GM12878 (cell line): ENCODE measurements around the gene HJURP. TPM values are rescaled to one million over a fixed set of nuclear protein-coding genes. Genes with fewer than 3 reads are reported as not detected.

Experiments used
- ATAC-seq: fragments of 200-7000 bp; cut with Tn5 transposase; 3 replicates; pipeline ENCODE4 v1.9.1; 2020; ENCODE audit warnings: mild to moderate bottlenecking, moderate library complexity
- BruUV-seq: library from RNA; stranded (reverse); fragments of 400-500 nt; replicated peaks from 2 replicates; lab custom pipeline; 2021; lab: Mats Ljungman, UMichigan
- CTCF ChIA-PET: fragments of 300-600 bp; sonication (Branson Sonifier 250); formaldehyde crosslinking; extraction: SDS; loops from one replicate; lab custom pipeline; 2021; ENCODE audit warnings: inconsistent platforms; lab: Yijun Ruan, JAX
- POLR2A ChIA-PET: fragments of 350-600 bp; formaldehyde crosslinking; extraction: SDS; loops from one replicate; lab custom pipeline; 2021; ENCODE audit warnings: inconsistent platforms; lab: Charles Lee
- RAD21 ChIA-PET: fragments of 300-600 bp; sonication (Branson Sonifier 250); formaldehyde crosslinking; loops from one replicate; lab custom pipeline; 2023; ENCODE audit warnings: antibody characterized with exemption; ENCODE audit not compliant: unreplicated experiment; lab: Charles Lee
- SMC1A ChIA-PET: fragments of 300-600 bp; sonication (Branson Sonifier 250); formaldehyde crosslinking; loops from one replicate; lab custom pipeline; 2023; ENCODE audit not compliant: unreplicated experiment, uncharacterized antibody; lab: Charles Lee
- DNase-seq: peaks from one replicate; pipeline ENCODE4 v3.0.0-alpha.2; 2011; ENCODE audit warnings: low read depth, low spot score
- FAIRE-seq: peaks from 3 replicates; lab custom pipeline; 2011; peaks lifted over from hg19 to GRCh38; lab: Jason Lieb, UNC
- H2AFZ ChIP-seq: 2 replicates; pipeline ENCODE4 v1.6.0; 2011; ENCODE audit warnings: low read depth, low read length, control low read depth; ENCODE audit not compliant: control insufficient read depth
- H3K27ac ChIP-seq: 2 replicates; pipeline ENCODE4 v1.5.1; 2011; ENCODE audit warnings: control low read depth; ENCODE audit not compliant: control insufficient read depth, insufficient read depth
- H3K27me3 ChIP-seq, 2 experiments: replicated peaks in 1 of 2; 2 replicates each; pipeline versions ENCODE4 v1.6.0 to v1.6.1; 2011; ENCODE audit warnings: low read length in 1 of 2; ENCODE audit not compliant: control insufficient read depth in 2 of 2, insufficient read depth in 2 of 2
- H3K36me3 ChIP-seq, 2 experiments: 2 replicates each; pipeline ENCODE4 v1.5.1; 2011; ENCODE audit warnings: low read length in 1 of 2; ENCODE audit not compliant: control insufficient read depth in 2 of 2, insufficient read depth in 2 of 2
- H3K4me1 ChIP-seq: 2 replicates; pipeline ENCODE4 v1.6.1; 2011; ENCODE audit warnings: mild to moderate bottlenecking, low read length, moderate library complexity, mixed read lengths; ENCODE audit not compliant: control insufficient read depth, insufficient read depth
- H3K4me2 ChIP-seq: 2 replicates; pipeline ENCODE4 v1.6.0; 2011; ENCODE audit warnings: control low read depth; ENCODE audit not compliant: control insufficient read depth, insufficient read depth
- H3K4me3 ChIP-seq: fragments of 200-600 bp; sonication (generic); 2 replicates; pipeline ENCODE4 v1.5.1; 2016
- H3K79me2 ChIP-seq: 2 replicates; pipeline ENCODE4 v1.6.0; 2011; ENCODE audit warnings: low read length; ENCODE audit not compliant: control insufficient read depth, insufficient read depth
- H3K9ac ChIP-seq: 2 replicates; pipeline ENCODE4 v1.8.0; 2011; ENCODE audit warnings: low read length, control low read depth, mixed read lengths; ENCODE audit not compliant: control insufficient read depth, insufficient read depth
- H3K9me3 ChIP-seq: replicated peaks from 3 replicates; pipeline ENCODE4 v1.5.1; 2011; ENCODE audit warnings: mild to moderate bottlenecking, low read length; ENCODE audit not compliant: control insufficient read depth, insufficient read depth
- H4K20me1 ChIP-seq: 2 replicates; pipeline ENCODE4 v1.6.0; 2011; ENCODE audit not compliant: control insufficient read depth, insufficient read depth
- DPF2 ChIP-seq: fragments of 450-650 bp; IDR thresholded peaks from 2 replicates; pipeline ENCODE4 v1.6.1; 2017; ENCODE audit warnings: mild to moderate bottlenecking
- EZH2 ChIP-seq: IDR thresholded peaks from 2 replicates; pipeline ENCODE4 v1.6.1; 2012; ENCODE audit warnings: low read depth, mild to moderate bottlenecking, control low read depth, inconsistent platforms, low read length, borderline replicate concordance; ENCODE audit not compliant: control insufficient read depth
- MTA3 ChIP-seq: IDR thresholded peaks from 2 replicates; pipeline ENCODE4 v1.6.1; 2012; ENCODE audit warnings: low read length, inconsistent platforms, borderline replicate concordance
- PML ChIP-seq: IDR thresholded peaks from 2 replicates; pipeline ENCODE4 v1.6.1; 2012; ENCODE audit warnings: low read length, inconsistent platforms
- SMARCA5 ChIP-seq: fragments of 450-650 bp; IDR thresholded peaks from 2 replicates; pipeline ENCODE4 v1.6.1; 2017; ENCODE audit warnings: mild to moderate bottlenecking
- SP1 ChIP-seq: IDR thresholded peaks from one replicate; pipeline ENCODE4 v1.6.1; 2011; ENCODE audit warnings: low read depth, low read length
- TARDBP ChIP-seq: IDR thresholded peaks from 2 replicates; pipeline ENCODE4 v1.6.1; 2016; ENCODE audit warnings: borderline replicate concordance
- WGBS: methylation state at CpG from one replicate; pipeline ENCODE4 v1.1.6; 2016; ENCODE audit warnings: low lambda C conversion rate; ENCODE audit not compliant: insufficient replicate concordance, insufficient coverage; ENCODE audit errors: missing lambda C conversion rate; 5-methylcytosine and 5-hydroxymethylcytosine counted together
- in situ Hi-C: fragments of 300-500 bp; cut with MboI; formaldehyde crosslinking; loops from 9 replicates; pipeline ENCODE4 v1.14.3; 2018; ENCODE audit warnings: mixed read lengths
- intact Hi-C: fragments of 100-400 bp; cut with micrococcal nuclease; formaldehyde crosslinking; loops from one replicate; pipeline ENCODE4 v1.14.2; 2022; ENCODE audit not compliant: unreplicated experiment
- polyA plus RNA-seq, 11 experiments: library from polyadenylated mRNA; depleted of rRNA in 4 of 11; unstranded in 6 of 11; stranded (reverse) in 5 of 11; fragments of >200 nt; fragmentation: Nextera tagmentation in 4 of 11; fragmentation: Illumina TruSeq in 1 of 11; extraction: Ambion mirVana in 4 of 11; extraction: Trizol in 1 of 11; gene quantifications; 1 replicate in 1 of 11; 2 replicates in 10 of 11; pipeline versions ENCODE4 v1.2.1 to v1.2.3, GENCODE V29; 2011 to 2016; ENCODE audit warnings: inconsistent platforms in 2 of 11, missing spikeins in 2 of 11, low read depth in 1 of 11
- total RNA-seq, 4 experiments: library from RNA; depleted of rRNA in 3 of 4; stranded (reverse); fragments of >200 nt in 3 of 4; fragmentation: Illumina TruSeq in 1 of 4; extraction: Trizol in 1 of 4; gene quantifications; 2 replicates each; pipeline versions ENCODE4 v1.2.1 to v1.2.3, GENCODE V29; 2013 to 2021
- TF ChIP-seq, protein P1 (sequence below): fragments of 450-650 bp; IDR thresholded peaks from 2 replicates; pipeline ENCODE4 v1.6.1; 2017; ENCODE audit warnings: mild to moderate bottlenecking, moderate library complexity
- TF ChIP-seq, protein P2 (sequence below): IDR thresholded peaks from 2 replicates; pipeline ENCODE4 v1.6.1; 2011; ENCODE audit warnings: low read depth, low read length, improper control_type of control experiment, borderline replicate concordance

Gene HJURP
- total and polyA plus RNA-seq, 10 of the 15 experiments (the other 5 are each of a cell fraction or from before 2014, with no cell fraction given) = 12.7 to 68.9 (median 44.4) TPM

- TF ChIP-seq SMARCA5 (no peak), TARDBP (no peak), PML (no peak)
Observed at GRCh38 chr2:233838726-233839446, 15.4 kb downstream of the HJURP start (continued).

- ChIA-PET CTCF (interaction anchor here (1.2 kb wide), 1 partner anchor 20 kb away, joined by 3 read pairs; no protein-coding TSS in a partner anchor), RAD21 (no interaction called here), SMC1A (interaction anchor here (1.0 to 1.6 kb wide), 2 partner anchors 11 kb away, joined by 3 read pairs; no protein-coding TSS in a partner anchor), POLR2A (interaction anchor here (0.5 kb wide), 1 partner anchor 611 kb away, joined by 3 read pairs; no protein-coding TSS in a partner anchor)
- peak overlapping the region; percentile 26; the same call in 1 of the 2 replicates for H3K4me2 ChIP-seq
- no peak overlapping the region for H3K27ac ChIP-seq
- in situ Hi-C loops = no loop called here
- 92% methylated on average over 7 of the region's 7 CpGs for WGBS
- 0 out of 2 replicates have a peak overlapping the region, but pooled peaks have one; percentile 23 for H2AFZ ChIP-seq
- peaks cover 32% of the 10 kb centered on the region for H3K79me2 ChIP-seq
- no TSS peak for BruUV-seq
- peaks cover 40 to 66% of the 10 kb centered on the region in 2 experiments for H3K36me3 ChIP-seq
- no peaks in the 10 kb centered on the region for H3K9me3 ChIP-seq
- ATAC-seq (peak; percentile 25; the same call in 2 of the 3 replicates), DNase-seq (no peak), FAIRE-seq (no peak)
- peak overlapping the region; percentile 39; the same call in 1 of the 2 replicates for H3K4me3 ChIP-seq
- peaks cover 13% of the 10 kb centered on the region for H3K4me1 ChIP-seq
- TF ChIP-seq, protein P1, sequence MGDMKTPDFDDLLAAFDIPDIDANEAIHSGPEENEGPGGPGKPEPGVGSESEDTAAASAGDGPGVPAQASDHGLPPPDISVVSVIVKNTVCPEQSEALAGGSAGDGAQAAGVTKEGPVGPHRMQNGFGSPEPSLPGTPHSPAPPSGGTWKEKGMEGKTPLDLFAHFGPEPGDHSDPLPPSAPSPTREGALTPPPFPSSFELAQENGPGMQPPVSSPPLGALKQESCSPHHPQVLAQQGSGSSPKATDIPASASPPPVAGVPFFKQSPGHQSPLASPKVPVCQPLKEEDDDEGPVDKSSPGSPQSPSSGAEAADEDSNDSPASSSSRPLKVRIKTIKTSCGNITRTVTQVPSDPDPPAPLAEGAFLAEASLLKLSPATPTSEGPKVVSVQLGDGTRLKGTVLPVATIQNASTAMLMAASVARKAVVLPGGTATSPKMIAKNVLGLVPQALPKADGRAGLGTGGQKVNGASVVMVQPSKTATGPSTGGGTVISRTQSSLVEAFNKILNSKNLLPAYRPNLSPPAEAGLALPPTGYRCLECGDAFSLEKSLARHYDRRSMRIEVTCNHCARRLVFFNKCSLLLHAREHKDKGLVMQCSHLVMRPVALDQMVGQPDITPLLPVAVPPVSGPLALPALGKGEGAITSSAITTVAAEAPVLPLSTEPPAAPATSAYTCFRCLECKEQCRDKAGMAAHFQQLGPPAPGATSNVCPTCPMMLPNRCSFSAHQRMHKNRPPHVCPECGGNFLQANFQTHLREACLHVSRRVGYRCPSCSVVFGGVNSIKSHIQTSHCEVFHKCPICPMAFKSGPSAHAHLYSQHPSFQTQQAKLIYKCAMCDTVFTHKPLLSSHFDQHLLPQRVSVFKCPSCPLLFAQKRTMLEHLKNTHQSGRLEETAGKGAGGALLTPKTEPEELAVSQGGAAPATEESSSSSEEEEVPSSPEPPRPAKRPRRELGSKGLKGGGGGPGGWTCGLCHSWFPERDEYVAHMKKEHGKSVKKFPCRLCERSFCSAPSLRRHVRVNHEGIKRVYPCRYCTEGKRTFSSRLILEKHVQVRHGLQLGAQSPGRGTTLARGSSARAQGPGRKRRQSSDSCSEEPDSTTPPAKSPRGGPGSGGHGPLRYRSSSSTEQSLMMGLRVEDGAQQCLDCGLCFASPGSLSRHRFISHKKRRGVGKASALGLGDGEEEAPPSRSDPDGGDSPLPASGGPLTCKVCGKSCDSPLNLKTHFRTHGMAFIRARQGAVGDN = no peak
- TF ChIP-seq, protein P2, sequence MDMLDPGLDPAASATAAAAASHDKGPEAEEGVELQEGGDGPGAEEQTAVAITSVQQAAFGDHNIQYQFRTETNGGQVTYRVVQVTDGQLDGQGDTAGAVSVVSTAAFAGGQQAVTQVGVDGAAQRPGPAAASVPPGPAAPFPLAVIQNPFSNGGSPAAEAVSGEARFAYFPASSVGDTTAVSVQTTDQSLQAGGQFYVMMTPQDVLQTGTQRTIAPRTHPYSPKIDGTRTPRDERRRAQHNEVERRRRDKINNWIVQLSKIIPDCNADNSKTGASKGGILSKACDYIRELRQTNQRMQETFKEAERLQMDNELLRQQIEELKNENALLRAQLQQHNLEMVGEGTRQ = no peak
- TF ChIP-seq MTA3 (no peak), DPF2 (no peak), EZH2 (no peak), SP1 (no peak)
- no peak overlapping the region for H3K9ac ChIP-seq
- intact Hi-C loops = no loop called here
- no peaks in the 10 kb centered on the region for H4K20me1 ChIP-seq
- no peaks in the 10 kb centered on the region for H3K27me3 ChIP-seq
Observed at GRCh38 chr2:233838251-233838650, 16.1 kb downstream of the HJURP start.
